ENCODE data around the gene DEAF1. TPM values are rescaled to one million over a fixed set of nuclear protein-coding genes. Genes with fewer than 3 reads are reported as not detected.

DEAF1 gene
- total and polyA plus RNA-seq, 2 of the 13 experiments (the other 11 are each of a cell fraction or from before 2014, with no cell fraction given), result 22.3 to 29.6 TPM

GRCh38 chr11:695538-696248 is 671 bp upstream of the DEAF1 start, which contains the start of gene TMEM80 (continued):
- TF ChIP-seq KIAA2018 (CRISPR knock-in tag; IDR thresholded peaks at IDR 0.05; ENCODE audit: borderline replicate concordance), result peak; percentile 57; the same call in 1 of the 2 replicates
- TF ChIP-seq SPEN (CRISPR knock-in tag; IDR thresholded peaks at IDR 0.05; ENCODE audit: low read depth), result peak; percentile 90
- TF ChIP-seq KDM4B (CRISPR knock-in tag; IDR thresholded peaks at IDR 0.05), result 0 out of 2 replicates have a peak, but pooled peaks have one; percentile 15
- no peak for TF ChIP-seq ZSCAN12 (CRISPR knock-in tag; IDR thresholded peaks at IDR 0.05)
- TF ChIP-seq ZNF225 (CRISPR knock-in tag; IDR thresholded peaks at IDR 0.05), result no peak
- peak; percentile 54 for TF ChIP-seq TAF15 (IDR thresholded peaks at IDR 0.05; ENCODE audit: low read depth, low read length, poor library complexity, severe bottlenecking)
- peak; percentile 92 for TF ChIP-seq ZNF639 (CRISPR knock-in tag; conservative IDR thresholded peaks at IDR 0.05)
- TF ChIP-seq ZNF18 (CRISPR knock-in tag; IDR thresholded peaks at IDR 0.05; ENCODE audit: insufficient replicate concordance), result peak; percentile 90
- peak; percentile 62; the same call in 1 of the 2 replicates for TF ChIP-seq FOXC1 (CRISPR knock-in tag; IDR thresholded peaks at IDR 0.05; ENCODE audit: borderline replicate concordance)
- TF ChIP-seq JUNB (CRISPR knock-in tag; IDR thresholded peaks at IDR 0.05; ENCODE audit: borderline replicate concordance), result no peak
- TF ChIP-seq RBFOX2 (IDR thresholded peaks at IDR 0.05; ENCODE audit: low read depth, low read length), result peak; percentile 87
- TF ChIP-seq, protein P1, sequence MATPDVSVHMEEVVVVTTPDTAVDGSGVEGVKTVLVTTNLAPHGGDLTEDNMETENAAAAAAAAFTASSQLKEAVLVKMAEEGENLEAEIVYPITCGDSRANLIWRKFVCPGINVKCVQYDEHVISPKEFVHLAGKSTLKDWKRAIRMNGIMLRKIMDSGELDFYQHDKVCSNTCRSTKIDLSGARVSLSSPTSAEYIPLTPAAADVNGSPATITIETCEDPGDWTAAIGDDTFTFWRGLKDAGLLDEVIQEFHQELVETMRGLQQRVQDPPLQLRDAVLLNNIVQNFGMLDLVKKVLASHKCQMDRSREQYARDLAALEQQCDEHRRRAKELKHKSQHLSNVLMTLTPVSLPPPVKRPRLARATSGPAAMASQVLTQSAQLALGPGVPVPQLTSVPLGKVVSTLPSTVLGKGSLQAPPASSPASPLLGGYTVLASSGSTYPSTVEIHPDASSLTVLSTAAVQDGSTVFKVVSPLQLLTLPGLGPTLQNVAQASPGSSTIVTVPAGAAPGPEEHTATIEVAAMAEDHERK (CRISPR knock-in tag; IDR thresholded peaks at IDR 0.05; ENCODE audit: low read depth), result no peak
- no peak for TF ChIP-seq NFE2L1 (CRISPR knock-in tag; IDR thresholded peaks at IDR 0.05; ENCODE audit: borderline replicate concordance)
- TF ChIP-seq SMC3 (IDR thresholded peaks at IDR 0.05; ENCODE audit: low read length), result no peak
- TF ChIP-seq MAFF (IDR thresholded peaks at IDR 0.05; ENCODE audit: low read depth, low read length), result no peak
